Osteoblast (primary cell): ENCODE data around the gene DFFA. TPM values are rescaled to one million over a fixed set of nuclear protein-coding genes. Genes with fewer than 3 reads are reported as not detected.

Source experiments
- DNase-seq: peaks from one replicate; pipeline ENCODE4 v3.0.0; 2011; ENCODE audit warnings: low spot score, mixed read lengths; ENCODE audit not compliant: insufficient read length; ENCODE audit errors: missing footprints
- H2AFZ ChIP-seq: 2 replicates; pipeline ENCODE4 v1.6.0; 2011; ENCODE audit warnings: mild to moderate bottlenecking, low read length
- H3K27ac ChIP-seq: 2 replicates; pipeline ENCODE4 v1.5.1; 2011; ENCODE audit warnings: mild to moderate bottlenecking, low read depth, low read length, moderate library complexity
- H3K27me3 ChIP-seq: 2 replicates; pipeline ENCODE4 v1.6.0; 2012; ENCODE audit warnings: mild to moderate bottlenecking, control low read depth, inconsistent platforms, low read length, moderate library complexity; ENCODE audit not compliant: insufficient read depth
- H3K36me3 ChIP-seq: 2 replicates; pipeline ENCODE4 v1.5.1; 2011; ENCODE audit warnings: mild to moderate bottlenecking, low read length, control low read depth, moderate library complexity; ENCODE audit not compliant: insufficient read depth
- H3K4me1 ChIP-seq: 2 replicates; pipeline ENCODE4 v1.5.1; 2011; ENCODE audit warnings: mild to moderate bottlenecking, low read length, control low read depth, moderate library complexity; ENCODE audit not compliant: insufficient read depth
- H3K4me2 ChIP-seq: 2 replicates; pipeline ENCODE4 v1.6.0; 2011; ENCODE audit warnings: mild to moderate bottlenecking, low read length; ENCODE audit not compliant: insufficient read depth
- H3K4me3 ChIP-seq: fragments of 200-600 bp; sonication (generic); 3 replicates; pipeline ENCODE4 v1.5.1; 2012; ENCODE audit warnings: mild to moderate bottlenecking, low read length, inconsistent platforms; ENCODE audit not compliant: insufficient read depth
- H3K79me2 ChIP-seq: 2 replicates; pipeline ENCODE4 v1.6.0; 2012; ENCODE audit warnings: mild to moderate bottlenecking, low read length, control low read depth, inconsistent platforms; ENCODE audit not compliant: insufficient read depth
- H3K9me3 ChIP-seq: 2 replicates; pipeline ENCODE4 v1.5.1; 2011; ENCODE audit warnings: low read depth, low read length, control low read depth
- H4K20me1 ChIP-seq: 2 replicates; pipeline ENCODE4 v1.6.0; 2012; ENCODE audit warnings: mild to moderate bottlenecking, low read length, control low read depth; ENCODE audit not compliant: insufficient read depth
- CTCF ChIP-seq: IDR thresholded peaks from 2 replicates; pipeline ENCODE4 v1.5.1; 2011; ENCODE audit warnings: mild to moderate bottlenecking, low read depth, low read length, moderate library complexity; ENCODE audit errors: extremely low read depth
- total RNA-seq: library from RNA; depleted of rRNA; stranded (reverse); fragments of >200 nt; gene quantifications from 2 replicates; pipeline ENCODE4 v1.2.3, GENCODE V29; 2012

DFFA gene
- total RNA-seq, 1 donor, result 27.9 TPM

DNA sequence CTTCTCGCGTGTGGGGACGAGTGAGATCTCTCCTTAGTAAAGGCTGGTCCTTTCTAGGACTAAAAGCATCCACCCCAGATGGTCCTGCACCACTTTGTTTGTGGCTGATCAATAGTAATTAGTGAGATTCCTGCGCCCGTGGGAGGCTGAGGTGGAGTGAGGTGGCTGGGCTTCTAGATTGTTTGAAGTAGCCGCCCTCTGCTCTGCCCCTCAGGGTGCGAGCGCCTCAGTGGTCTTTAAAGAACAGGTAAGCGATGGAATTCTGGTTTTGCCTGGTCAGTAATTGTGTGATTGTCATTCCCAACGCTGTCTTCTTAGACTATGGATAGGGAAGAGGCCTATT is 23.1 kb upstream of the DFFA start:
- Histone ChIP-seq H3K36me3 (peaks cover 5% of the 10 kb centered on the region), H3K27me3 (no peaks in the 10 kb centered on the region), H4K20me1 (peaks cover 36% of the 10 kb centered on the region), H3K4me3 (peak overlapping the region; percentile 70), H3K4me1 (peaks cover 10% of the 10 kb centered on the region), H2AFZ (peak overlapping the region; percentile 28), H3K4me2 (peak overlapping the region; percentile 93), H3K79me2 (peaks cover 85% of the 10 kb centered on the region), H3K9me3 (no peaks in the 10 kb centered on the region), H3K27ac (peak overlapping the region; percentile 12)
- DNase-seq, result no peak
- no peak for TF ChIP-seq CTCF

- Histone ChIP-seq H3K36me3 (peaks cover 5% of the 10 kb centered on the region), H3K79me2 (peaks cover 88% of the 10 kb centered on the region), H2AFZ (peak overlapping the region; percentile 28), H3K4me1 (peaks cover 10% of the 10 kb centered on the region), H4K20me1 (peaks cover 37% of the 10 kb centered on the region), H3K9me3 (no peaks in the 10 kb centered on the region), H3K27ac (peak overlapping the region; percentile 16), H3K4me2 (peak overlapping the region; percentile 93), H3K27me3 (no peaks in the 10 kb centered on the region), H3K4me3 (peak overlapping the region; percentile 70)
- DNase-seq, result peak; percentile 91
- TF ChIP-seq CTCF, result peak; percentile 97
These were observed 22.6 kb upstream of the DFFA start for GRCh38 chr1:10494754-10495474.

- no peak for DNase-seq
- peaks cover 5% of the 10 kb centered on the region for H3K36me3 ChIP-seq
- H2AFZ ChIP-seq, result no peak overlapping the region
- no peak overlapping the region for H3K27ac ChIP-seq
- TF ChIP-seq CTCF, result no peak
- no peaks in the 10 kb centered on the region for H3K9me3 ChIP-seq
- H3K4me3 ChIP-seq, result no peak overlapping the region
- H3K4me1 ChIP-seq, result peaks cover 10% of the 10 kb centered on the region
- H4K20me1 ChIP-seq, result peaks cover 43% of the 10 kb centered on the region
- no peaks in the 10 kb centered on the region for H3K27me3 ChIP-seq
- peak overlapping the region; percentile 93 for H3K4me2 ChIP-seq
- H3K79me2 ChIP-seq, result peaks cover 90% of the 10 kb centered on the region
These were observed 22.1 kb upstream of the DFFA start for GRCh38 chr1:10494418-10494753.

GRCh38 chr1:10490286-10490970 is 18.1 kb upstream of the DFFA start:
- H3K27me3 ChIP-seq, result no peaks in the 10 kb centered on the region
- H4K20me1 ChIP-seq, result peaks cover 28% of the 10 kb centered on the region
- no peaks in the 10 kb centered on the region for H3K36me3 ChIP-seq
- H3K27ac ChIP-seq, result no peak overlapping the region
- peaks cover 8% of the 10 kb centered on the region for H3K4me1 ChIP-seq
- H3K79me2 ChIP-seq, result peaks cover 80% of the 10 kb centered on the region
- no peaks in the 10 kb centered on the region for H3K9me3 ChIP-seq
- no peak overlapping the region for H3K4me2 ChIP-seq
- no peak overlapping the region for H2AFZ ChIP-seq
- no peak for TF ChIP-seq CTCF
- DNase-seq, result no peak
- H3K4me3 ChIP-seq, result no peak overlapping the region
